Lung (tissue), 12 donors: ENCODE measurements around the gene C1QBP. TPM values are rescaled to one million over a fixed set of nuclear protein-coding genes. Genes with fewer than 3 reads are reported as not detected.

Experiments used
- ATAC-seq: fragments of 200-7000 bp; cut with Tn5 transposase; one replicate; pipeline ENCODE4 v1.9.1; 2020; ENCODE audit warnings: moderate number of reproducible peaks; ENCODE audit not compliant: insufficient read depth, low FRiP score
- DNase-seq, 3 donors: peaks; one replicate each; pipeline ENCODE4 v3.0.0-alpha.2; 2013 to 2017
- H3K27ac ChIP-seq, 2 donors: one replicate each; pipeline ENCODE4 v1.5.1; 2013; ENCODE audit warnings: mild to moderate bottlenecking in 2 of 2, moderate library complexity in 2 of 2, control low read depth in 1 of 2, inconsistent platforms in 1 of 2, low read depth in 1 of 2, low read length in 1 of 2
- H3K27me3 ChIP-seq, 3 donors: one replicate each; pipeline ENCODE4 v1.5.1; 2013; ENCODE audit warnings: low read length in 2 of 3; ENCODE audit not compliant: control insufficient read depth in 3 of 3, insufficient read depth in 3 of 3
- H3K36me3 ChIP-seq, 4 donors: one replicate each; pipeline ENCODE4 v1.5.1; 2013; ENCODE audit warnings: low read length in 4 of 4, mild to moderate bottlenecking in 1 of 4, moderate library complexity in 1 of 4; ENCODE audit not compliant: control insufficient read depth in 4 of 4, insufficient read depth in 4 of 4
- H3K4me1 ChIP-seq, 5 donors: one replicate each; pipeline ENCODE4 v1.5.1; 2013; ENCODE audit warnings: low read length in 5 of 5, mild to moderate bottlenecking in 2 of 5, moderate library complexity in 1 of 5; ENCODE audit not compliant: control insufficient read depth in 5 of 5, insufficient read depth in 5 of 5
- H3K4me3 ChIP-seq: one replicate; pipeline ENCODE4 v1.5.1; 2013; ENCODE audit warnings: mild to moderate bottlenecking, control low read depth, moderate library complexity
- H3K9ac ChIP-seq, 2 donors: one replicate each; pipeline ENCODE4 v1.5.1; 2013; ENCODE audit warnings: low read length in 2 of 2, control low read depth in 1 of 2; ENCODE audit not compliant: insufficient read depth in 1 of 2
- H3K9me3 ChIP-seq, 4 donors: one replicate each; pipeline ENCODE4 v1.5.1; 2013; ENCODE audit warnings: low read length in 3 of 4, mild to moderate bottlenecking in 1 of 4, moderate library complexity in 1 of 4; ENCODE audit not compliant: control insufficient read depth in 4 of 4, insufficient read depth in 3 of 4
- CTCF ChIP-seq: IDR thresholded peaks from 2 replicates; pipeline ENCODE4 v1.5.1; 2012; ENCODE audit warnings: mild to moderate bottlenecking; ENCODE audit errors: control extremely low read depth, extremely low read depth
- WGBS, 2 donors: extraction: QIAGEN DNeasy Blood & Tissue Kit; methylation state at CpG; one replicate each; pipeline ENCODE4 v1.1.7; 2013; 5-methylcytosine and 5-hydroxymethylcytosine counted together
- polyA plus RNA-seq, 2 donors: library from polyadenylated mRNA; stranded (reverse); fragments of 200-250 nt; gene quantifications; one replicate each; pipeline ENCODE4 v1.2.1, GENCODE V29; 2013
- total RNA-seq, 2 donors: library from RNA; depleted of rRNA in 1 of 2; stranded (reverse); fragments of >200 nt in 1 of 2; gene quantifications; one replicate each; pipeline ENCODE4 v1.2.1, GENCODE V29; 2014 to 2021
- donor health status: control.
- donor health status: control.
- donor health status: Bipolar disorder and iron deficiency.
- donor health status: healthy.
- donor health status: DM: yes; HTN: yes; CAD: no.

Gene C1QBP
- total and polyA plus RNA-seq, 4 donors: 60.6 to 158 (median 126) TPM

DNA sequence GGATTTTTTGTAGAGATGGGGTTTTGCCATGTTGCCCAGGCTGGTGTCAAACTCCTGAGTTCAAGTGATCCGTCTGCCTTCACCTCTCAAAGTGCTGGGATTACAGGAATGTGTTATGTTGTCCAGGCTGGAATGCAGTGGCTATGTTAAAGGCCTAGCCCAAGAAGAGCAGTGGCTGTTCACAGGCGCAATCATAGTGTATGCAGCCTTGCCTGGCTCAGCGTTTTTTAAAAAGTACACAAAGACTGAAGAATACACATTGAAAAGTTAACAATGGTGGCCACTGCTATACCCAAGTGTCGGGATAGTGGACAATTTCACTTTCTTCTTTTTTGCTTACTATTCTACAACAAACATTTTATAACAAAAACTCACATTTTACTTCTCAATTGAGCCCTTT lies 40.0 kb upstream of the C1QBP start:
- peaks cover 31 to 71% (median 41%) of the 10 kb centered on the region in 4 donors for H3K36me3 ChIP-seq

GRCh38 chr17:5473906-5474305 lies 35.0 kb upstream of the C1QBP start:
- H3K4me1 ChIP-seq: no peaks in the 10 kb centered on the region
- H3K36me3 ChIP-seq: peaks cover 20 to 49% (median 26%) of the 10 kb centered on the region in 4 donors
- no peaks in the 10 kb centered on the region for H3K27me3 ChIP-seq
- no peak overlapping the region for H3K9ac ChIP-seq
- ATAC-seq (no peak), DNase-seq (no peak)
- H3K4me3 ChIP-seq: no peak overlapping the region
- no peak overlapping the region for H3K27ac ChIP-seq
- no peak for TF ChIP-seq CTCF
- WGBS, 2 donors: 94 to 95% methylated on average over 2 of the region's 2 CpGs
- H3K9me3 ChIP-seq: no peaks in the 10 kb centered on the region

More for the DNA sequence above, 40.0 kb upstream of the C1QBP start:
- TF ChIP-seq CTCF: no peak
- Histone ChIP-seq H3K9me3 (no peaks in the 10 kb centered on the region), H3K4me3 (no peak overlapping the region), H3K4me1 (no peaks in the 10 kb centered on the region), H3K27ac (no peak overlapping the region), H3K9ac (no peak overlapping the region), H3K27me3 (no peaks in the 10 kb centered on the region)
- ATAC-seq (no peak), DNase-seq (no peak)
- WGBS, 2 donors: 95 to 97% methylated on average over 4 of the region's 4 CpGs

DNA sequence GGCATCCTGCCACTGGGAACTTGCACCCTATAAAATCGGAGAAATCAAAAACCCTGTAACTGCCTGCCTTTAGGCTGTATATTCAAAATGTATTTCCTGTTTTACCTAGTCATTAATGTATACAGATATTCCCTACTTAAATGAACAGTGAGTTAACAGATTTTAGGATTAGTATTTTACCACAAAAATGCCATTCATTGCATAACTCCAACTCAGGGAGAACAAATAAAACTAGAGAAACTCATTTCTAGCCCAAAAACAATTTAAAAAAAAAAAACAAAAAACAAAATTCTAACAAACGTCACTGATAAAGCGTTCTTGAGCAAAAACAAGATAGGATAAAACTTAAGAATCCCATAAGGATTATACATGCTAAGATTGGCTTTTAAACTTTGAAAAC lies 33.6 kb upstream of the C1QBP start:
- WGBS, 2 donors: 88 to 93% methylated on average over 3 of the region's 3 CpGs
- Histone ChIP-seq H3K9ac (no peak overlapping the region), H3K27me3 (no peaks in the 10 kb centered on the region), H3K27ac (no peak overlapping the region), H3K9me3 (no peaks in the 10 kb centered on the region), H3K4me3 (no peak overlapping the region), H3K36me3 (peaks cover 9 to 36% (median 15%) of the 10 kb centered on the region in 4 donors), H3K4me1 (peaks cover 0 to 1% (median 0%) of the 10 kb centered on the region in 5 donors)
- DNase-seq (no peak), ATAC-seq (no peak)
- TF ChIP-seq CTCF: no peak

GRCh38 chr17:5468075-5468473 lies 29.1 kb upstream of the C1QBP start:
- Histone ChIP-seq H3K36me3 (peaks cover 0 to 7% (median 2%) of the 10 kb centered on the region in 4 donors), H3K9me3 (no peaks in the 10 kb centered on the region), H3K9ac (peak overlapping the region; percentile 1 to 69), H3K4me3 (peak overlapping the region; percentile 92), H3K4me1 (peaks cover 0 to 10% (median 4%) of the 10 kb centered on the region in 5 donors), H3K27me3 (no peaks in the 10 kb centered on the region), H3K27ac (peak overlapping the region in 1 of 2 donors; percentile 91)
- ATAC-seq: no peak
- WGBS, 2 donors: 0% methylated on average over 17 of the region's 17 CpGs
- TF ChIP-seq CTCF: no peak
- peak in 1 of 3 donors; percentile 3 for DNase-seq
